Mesendoderm (in vitro differentiated cells): Measurements from ENCODE around the gene RPA4. TPM values are rescaled to one million over a fixed set of nuclear protein-coding genes. Genes with fewer than 3 reads are reported as not detected.

Source experiments
- DNase-seq: peaks from one replicate; pipeline ENCODE4 v3.0.0; 2013
- H2AK5ac ChIP-seq: 2 replicates; pipeline ENCODE4 v1.6.1; 2013; ENCODE audit warnings: low read length, inconsistent platforms
- H2BK120ac ChIP-seq: 2 replicates; pipeline ENCODE4 v1.6.1; 2013; ENCODE audit warnings: low read depth, mild to moderate bottlenecking, low read length, moderate library complexity, mixed read lengths
- H2BK15ac ChIP-seq: replicated peaks from 2 replicates; pipeline ENCODE4 v1.6.1; 2013; ENCODE audit warnings: low read depth, mild to moderate bottlenecking, moderate library complexity
- H2BK5ac ChIP-seq: 2 replicates; pipeline ENCODE4 v1.6.1; 2013; ENCODE audit warnings: low read length, inconsistent platforms
- H3K18ac ChIP-seq: 2 replicates; pipeline ENCODE4 v1.6.1; 2013; ENCODE audit warnings: mild to moderate bottlenecking, low read length, mixed read lengths
- H3K23ac ChIP-seq: one replicate; pipeline ENCODE4 v1.6.1; 2013; ENCODE audit warnings: low read length
- H3K27ac ChIP-seq: 2 replicates; pipeline ENCODE4 v1.5.1; 2013; ENCODE audit warnings: low read depth, mild to moderate bottlenecking, inconsistent platforms, low read length, moderate library complexity
- H3K27me3 ChIP-seq: 2 replicates; pipeline ENCODE4 v1.6.1; 2013; ENCODE audit warnings: low read length, control low read depth, mild to moderate bottlenecking, inconsistent platforms; ENCODE audit not compliant: insufficient read depth, poor library complexity
- H3K36me3 ChIP-seq: 2 replicates; pipeline ENCODE4 v1.6.1; 2013; ENCODE audit warnings: low read length, inconsistent platforms; ENCODE audit not compliant: control insufficient read depth, insufficient read depth
- H3K4ac ChIP-seq: one replicate; pipeline ENCODE4 v1.6.1; 2013; ENCODE audit warnings: low read depth, mild to moderate bottlenecking, low read length, moderate library complexity
- H3K4me1 ChIP-seq: 2 replicates; pipeline ENCODE4 v1.6.1; 2013; ENCODE audit warnings: low read depth, low read length, inconsistent platforms; ENCODE audit not compliant: control insufficient read depth
- H3K4me2 ChIP-seq: 2 replicates; pipeline ENCODE4 v1.6.1; 2013; ENCODE audit warnings: low read length
- H3K4me3 ChIP-seq: 2 replicates; pipeline ENCODE4 v1.5.1; 2013; ENCODE audit warnings: mild to moderate bottlenecking, low read length
- H3K56ac ChIP-seq: one replicate; pipeline ENCODE4 v1.6.1; 2013; ENCODE audit warnings: low read length
- H3K79me1 ChIP-seq: 2 replicates; pipeline ENCODE4 v1.6.1; 2013; ENCODE audit warnings: low read length, inconsistent platforms
- H3K79me2 ChIP-seq: 2 replicates; pipeline ENCODE4 v1.6.1; 2013; ENCODE audit warnings: mild to moderate bottlenecking, low read length; ENCODE audit not compliant: control insufficient read depth, insufficient read depth
- H3K9ac ChIP-seq: 2 replicates; pipeline ENCODE4 v1.6.1; 2013; ENCODE audit warnings: low read length, inconsistent platforms
- H4K5ac ChIP-seq: one replicate; pipeline ENCODE4 v1.6.1; 2013; ENCODE audit warnings: low read length
- H4K8ac ChIP-seq: one replicate; pipeline ENCODE4 v1.6.1; 2013; ENCODE audit warnings: low read depth, mild to moderate bottlenecking, control low read depth, low read length, moderate library complexity
- WGBS: extraction: QIAGEN DNeasy Blood & Tissue Kit; methylation state at CpG from one replicate; pipeline ENCODE4 v1.1.7; 2013; ENCODE audit warnings: low lambda C conversion rate, missing lambda C conversion rate; ENCODE audit not compliant: insufficient coverage; ENCODE audit errors: extremely low coverage; 5-methylcytosine and 5-hydroxymethylcytosine counted together
- polyA plus RNA-seq, 2 experiments: library from polyadenylated mRNA; stranded (reverse); fragments of 200-250 nt; gene quantifications; one replicate each; pipeline ENCODE4 v1.2.3, GENCODE V29; 2013

The RPA4 gene, protein sequence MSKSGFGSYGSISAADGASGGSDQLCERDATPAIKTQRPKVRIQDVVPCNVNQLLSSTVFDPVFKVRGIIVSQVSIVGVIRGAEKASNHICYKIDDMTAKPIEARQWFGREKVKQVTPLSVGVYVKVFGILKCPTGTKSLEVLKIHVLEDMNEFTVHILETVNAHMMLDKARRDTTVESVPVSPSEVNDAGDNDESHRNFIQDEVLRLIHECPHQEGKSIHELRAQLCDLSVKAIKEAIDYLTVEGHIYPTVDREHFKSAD
- 0.38 TPM for polyA plus RNA-seq (2013, experiment 1 of 2)
- 0.32 TPM for polyA plus RNA-seq (2013, experiment 2 of 2)

DNA sequence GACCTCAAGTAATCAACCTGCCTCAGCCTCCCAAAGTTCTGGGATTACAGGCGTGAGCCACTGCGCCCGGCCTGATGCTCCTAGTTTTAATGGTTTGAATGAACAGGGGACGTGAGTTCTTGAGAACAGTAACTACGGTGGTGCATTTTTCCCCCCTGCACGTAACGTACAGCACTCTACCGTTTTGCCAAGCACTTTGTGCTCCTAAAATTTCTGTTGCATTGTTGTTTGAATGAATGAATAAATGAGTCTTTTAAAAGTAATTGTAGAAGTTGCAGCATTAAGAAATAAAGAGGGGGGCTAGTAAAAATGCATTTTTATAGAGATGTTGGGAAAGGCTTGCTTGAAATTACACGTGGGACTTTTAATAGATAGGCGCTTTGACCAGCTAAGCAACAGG is at the start of gene RPA4:
Gene RPA4, plus strand, starts transcription at position 301 of the 400 bp plus-strand sequence. CDS start 403 bp downstream, outside the sequence.
- no peak within 1 kb of the TSS for H3K4me2 ChIP-seq
- H3K18ac ChIP-seq: no peak within 1 kb of the TSS
- no peak within 1 kb of the TSS for H2BK120ac ChIP-seq
- no peak within 1 kb of the TSS for H2AK5ac ChIP-seq
- no CpG with 5 or more reads among the region's 10 CpGs for WGBS
- no peak within 1 kb of the TSS for H3K27ac ChIP-seq
- H4K5ac ChIP-seq: no peak within 1 kb of the TSS
- H3K23ac ChIP-seq: no peak within 1 kb of the TSS
- no peak within 1 kb of the TSS for H2BK15ac ChIP-seq
- H4K8ac ChIP-seq: no peak within 1 kb of the TSS
- H3K79me2 ChIP-seq: no peaks in the 10 kb centered on the region
- no peak for DNase-seq
- H3K27me3 ChIP-seq: no peaks in the 10 kb centered on the region
- H3K56ac ChIP-seq: no peak within 1 kb of the TSS
- H2BK5ac ChIP-seq: no peak within 1 kb of the TSS
- H3K4me1 ChIP-seq: no peaks in the 10 kb centered on the region
- no peak within 1 kb of the TSS for H3K4me3 ChIP-seq
- no peaks in the 10 kb centered on the region for H3K36me3 ChIP-seq
- no peaks in the 10 kb centered on the region for H3K79me1 ChIP-seq
- H3K4ac ChIP-seq: no peak within 1 kb of the TSS
- no peak within 1 kb of the TSS for H3K9ac ChIP-seq

DNA sequence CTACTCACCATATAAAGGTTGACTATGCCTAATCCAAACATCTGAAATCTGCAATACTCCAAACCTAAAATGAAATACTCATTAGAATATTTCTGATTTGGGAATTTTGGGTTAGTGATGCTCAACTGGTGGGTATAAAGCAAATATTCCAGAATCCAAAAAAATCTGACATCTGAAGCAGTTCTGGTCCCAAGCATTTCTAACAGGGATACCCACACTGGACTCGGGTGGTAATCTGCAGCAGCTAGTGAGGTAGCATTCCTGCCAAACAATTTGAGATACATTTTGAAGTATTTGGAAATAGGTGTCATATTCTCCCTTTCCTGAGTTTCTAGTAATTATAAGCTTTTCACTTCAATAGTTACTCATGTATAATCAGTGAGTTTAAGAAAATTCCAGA is 49.6 kb upstream of the RPA4 start:
- H3K56ac ChIP-seq: no peak overlapping the region
- WGBS: no CpG with 5 or more reads among the region's 1 CpG
- no peak overlapping the region for H2BK5ac ChIP-seq

GRCh38 chrX:96835660-96836289 is 47.9 kb upstream of the RPA4 start:
- Histone ChIP-seq H3K27ac (no peak overlapping the region), H3K4ac (no peak overlapping the region), H3K79me1 (no peaks in the 10 kb centered on the region), H2BK5ac (no peak overlapping the region), H2BK15ac (no peak overlapping the region), H2AK5ac (no peak overlapping the region), H3K56ac (no peak overlapping the region), H3K27me3 (no peaks in the 10 kb centered on the region), H4K5ac (no peak overlapping the region), H3K36me3 (no peaks in the 10 kb centered on the region), H2BK120ac (no peak overlapping the region), H3K9ac (no peak overlapping the region), H3K4me3 (no peak overlapping the region), H4K8ac (no peak overlapping the region), H3K23ac (no peak overlapping the region), H3K79me2 (no peaks in the 10 kb centered on the region), H3K4me1 (no peaks in the 10 kb centered on the region), H3K4me2 (no peak overlapping the region), H3K18ac (no peak overlapping the region)
- DNase-seq: no peak
- WGBS: no CpG with 5 or more reads among the region's 5 CpGs

More for the DNA sequence above, 49.6 kb upstream of the RPA4 start:
- Histone ChIP-seq H3K4me2 (no peak overlapping the region), H3K36me3 (no peaks in the 10 kb centered on the region), H3K79me2 (no peaks in the 10 kb centered on the region), H3K9ac (no peak overlapping the region), H4K8ac (no peak overlapping the region), H2AK5ac (no peak overlapping the region), H3K4me3 (no peak overlapping the region), H3K18ac (no peak overlapping the region), H3K4ac (no peak overlapping the region), H3K27ac (no peak overlapping the region), H3K27me3 (no peaks in the 10 kb centered on the region), H2BK120ac (no peak overlapping the region), H3K23ac (no peak overlapping the region), H3K4me1 (no peaks in the 10 kb centered on the region), H3K79me1 (no peaks in the 10 kb centered on the region), H4K5ac (no peak overlapping the region), H2BK15ac (no peak overlapping the region)
- no peak for DNase-seq

DNA sequence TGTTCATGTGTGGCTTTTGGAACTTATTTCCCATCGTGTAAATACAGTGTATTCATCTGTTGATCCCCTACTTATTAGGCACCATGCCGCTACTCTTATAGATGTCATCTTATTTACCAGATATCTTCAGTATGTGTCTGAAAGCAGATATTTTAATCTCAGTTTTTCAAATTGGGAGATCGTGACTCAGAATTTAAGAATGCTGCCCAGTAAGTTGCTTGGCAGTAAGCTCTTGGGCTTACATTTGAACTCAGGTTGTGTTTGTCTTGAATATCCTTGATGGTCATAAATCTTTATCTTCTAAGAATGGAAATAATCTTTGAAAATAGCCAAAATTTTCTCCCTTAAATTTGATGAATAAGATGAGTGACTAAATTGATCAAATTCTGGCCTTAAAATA is 45.9 kb upstream of the RPA4 start:
- Histone ChIP-seq H2BK120ac (no peak overlapping the region), H4K8ac (no peak overlapping the region), H3K23ac (no peak overlapping the region), H3K27ac (no peak overlapping the region), H3K79me1 (no peaks in the 10 kb centered on the region), H3K79me2 (no peaks in the 10 kb centered on the region), H3K4ac (no peak overlapping the region), H3K56ac (no peak overlapping the region), H3K4me2 (no peak overlapping the region), H2AK5ac (no peak overlapping the region), H3K36me3 (no peaks in the 10 kb centered on the region), H3K4me3 (no peak overlapping the region), H4K5ac (no peak overlapping the region), H2BK15ac (no peak overlapping the region), H3K4me1 (no peaks in the 10 kb centered on the region), H2BK5ac (no peak overlapping the region), H3K18ac (no peak overlapping the region), H3K9ac (no peak overlapping the region), H3K27me3 (no peaks in the 10 kb centered on the region)
- DNase-seq: peak; percentile 46
- no CpG with 5 or more reads among the region's 3 CpGs for WGBS

GRCh38 chrX:96838537-96838936 is 45.2 kb upstream of the RPA4 start:
- H3K4me1 ChIP-seq: no peaks in the 10 kb centered on the region
- no CpG with 5 or more reads among the region's 1 CpG for WGBS
- no peak overlapping the region for H3K4me3 ChIP-seq
- H4K5ac ChIP-seq: no peak overlapping the region
- H3K56ac ChIP-seq: no peak overlapping the region
- no peak overlapping the region for H2AK5ac ChIP-seq
- no peak overlapping the region for H3K9ac ChIP-seq
- H4K8ac ChIP-seq: no peak overlapping the region
- H3K36me3 ChIP-seq: no peaks in the 10 kb centered on the region
- no peak overlapping the region for H2BK15ac ChIP-seq
- no peak overlapping the region for H3K4ac ChIP-seq
- H3K79me1 ChIP-seq: no peaks in the 10 kb centered on the region
- no peak overlapping the region for H3K4me2 ChIP-seq
- H2BK120ac ChIP-seq: no peak overlapping the region
- H3K27me3 ChIP-seq: no peaks in the 10 kb centered on the region
- H3K79me2 ChIP-seq: no peaks in the 10 kb centered on the region
- H3K18ac ChIP-seq: no peak overlapping the region
- no peak overlapping the region for H2BK5ac ChIP-seq
- H3K23ac ChIP-seq: no peak overlapping the region
- H3K27ac ChIP-seq: no peak overlapping the region
- no peak for DNase-seq
